WI38 (cell line): ENCODE results near the gene PNMA1.

Experiments
- H3K4me3 ChIP-seq: 2 replicates; pipeline ENCODE4 v1.5.1; 2011; ENCODE audit warnings: low read depth, mild to moderate bottlenecking, control low read depth, low read length
- CTCF ChIP-seq: IDR thresholded peaks from 2 replicates; pipeline ENCODE4 v1.5.1; 2012; ENCODE audit warnings: low read depth, mild to moderate bottlenecking, control low read depth, low read length

Gene PNMA1

GRCh38 chr14:73739174-73739898 lies 25.2 kb upstream of the PNMA1 start:
- TF ChIP-seq CTCF: no peak
- no peak overlapping the region for H3K4me3 ChIP-seq

GRCh38 chr14:73738518-73739173 lies 24.5 kb upstream of the PNMA1 start:
- no peak for TF ChIP-seq CTCF
- no peak overlapping the region for H3K4me3 ChIP-seq

- no peak overlapping the region for H3K4me3 ChIP-seq
- TF ChIP-seq CTCF: no peak
Measured at GRCh38 chr14:73736842-73737241, 22.7 kb upstream of the PNMA1 start.

GRCh38 chr14:73732006-73732405 lies 17.8 kb upstream of the PNMA1 start:
- H3K4me3 ChIP-seq: no peak overlapping the region
- TF ChIP-seq CTCF: no peak

- no peak for TF ChIP-seq CTCF
- H3K4me3 ChIP-seq: no peak overlapping the region
Measured at GRCh38 chr14:73731111-73731510, 16.9 kb upstream of the PNMA1 start.

- no peak for TF ChIP-seq CTCF
- no peak overlapping the region for H3K4me3 ChIP-seq
Measured at GRCh38 chr14:73729556-73730265, 15.5 kb upstream of the PNMA1 start.
